Esophagus squamous epithelium (tissue), 4 donors: Measurements from ENCODE around the gene FES.

Experiments used
- POLR2A ChIP-seq, 4 donors: fragments of 450-650 bp; IDR thresholded peaks; one replicate each; pipeline ENCODE4 v1.6.1; 2017; ENCODE audit warnings: antibody characterized with exemption in 4 of 4, mild to moderate bottlenecking in 4 of 4, moderate library complexity in 3 of 4
- TF ChIP-seq, protein P1 (sequence below), 6 experiments: fragments of 450-650 bp in 4 of 6; fragments of 200-600 bp in 2 of 6; sonication (generic) in 2 of 6; IDR thresholded peaks; one replicate each; pipeline ENCODE4 v1.5.1; 2016 to 2019; ENCODE audit warnings: antibody characterized with exemption in 6 of 6, mild to moderate bottlenecking in 4 of 6, moderate library complexity in 4 of 6

DNA sequence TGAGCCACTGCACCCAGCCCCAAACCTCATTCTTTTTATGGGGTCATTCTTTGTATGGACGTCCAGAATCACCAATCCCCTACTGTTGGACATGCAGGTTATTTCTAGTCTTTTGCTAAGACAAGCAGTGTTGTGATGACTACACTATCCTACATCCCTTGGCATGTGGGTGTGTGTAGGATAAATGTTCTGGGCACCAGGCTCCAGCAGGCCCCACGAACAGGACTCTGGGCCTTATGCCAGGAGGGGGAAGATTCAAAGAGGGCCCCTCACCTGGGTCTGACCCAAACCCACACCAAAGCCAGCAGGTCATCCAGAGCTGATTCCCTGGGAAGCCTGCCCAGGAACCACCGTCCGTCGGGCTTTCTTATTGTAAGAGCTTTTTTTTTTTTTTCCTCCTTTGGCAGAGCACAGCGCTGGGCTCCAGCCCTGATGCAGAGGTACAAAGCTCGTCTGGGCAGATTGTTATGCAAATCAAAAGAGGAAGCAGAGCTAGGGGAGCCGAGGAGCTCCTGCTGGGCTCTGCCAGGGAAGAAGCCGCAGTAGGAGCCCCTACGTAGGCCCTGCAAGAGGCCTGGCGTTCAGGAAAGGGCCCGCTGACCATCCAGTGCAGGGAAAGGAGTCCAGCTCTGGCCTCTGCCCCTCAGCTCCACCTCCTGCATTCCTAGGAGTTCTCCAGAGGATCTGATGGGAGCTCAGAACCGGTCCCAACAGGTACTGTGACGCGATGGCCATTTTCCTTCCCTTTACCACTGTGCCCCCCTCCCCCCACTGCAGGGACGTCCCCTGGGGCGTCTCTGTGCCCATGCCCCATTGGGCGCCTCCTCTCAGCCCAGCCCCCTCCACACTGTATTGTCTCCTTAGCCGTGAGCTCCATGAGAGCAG lies 44.9 kb upstream of the FES start:
- TF ChIP-seq, protein P1, sequence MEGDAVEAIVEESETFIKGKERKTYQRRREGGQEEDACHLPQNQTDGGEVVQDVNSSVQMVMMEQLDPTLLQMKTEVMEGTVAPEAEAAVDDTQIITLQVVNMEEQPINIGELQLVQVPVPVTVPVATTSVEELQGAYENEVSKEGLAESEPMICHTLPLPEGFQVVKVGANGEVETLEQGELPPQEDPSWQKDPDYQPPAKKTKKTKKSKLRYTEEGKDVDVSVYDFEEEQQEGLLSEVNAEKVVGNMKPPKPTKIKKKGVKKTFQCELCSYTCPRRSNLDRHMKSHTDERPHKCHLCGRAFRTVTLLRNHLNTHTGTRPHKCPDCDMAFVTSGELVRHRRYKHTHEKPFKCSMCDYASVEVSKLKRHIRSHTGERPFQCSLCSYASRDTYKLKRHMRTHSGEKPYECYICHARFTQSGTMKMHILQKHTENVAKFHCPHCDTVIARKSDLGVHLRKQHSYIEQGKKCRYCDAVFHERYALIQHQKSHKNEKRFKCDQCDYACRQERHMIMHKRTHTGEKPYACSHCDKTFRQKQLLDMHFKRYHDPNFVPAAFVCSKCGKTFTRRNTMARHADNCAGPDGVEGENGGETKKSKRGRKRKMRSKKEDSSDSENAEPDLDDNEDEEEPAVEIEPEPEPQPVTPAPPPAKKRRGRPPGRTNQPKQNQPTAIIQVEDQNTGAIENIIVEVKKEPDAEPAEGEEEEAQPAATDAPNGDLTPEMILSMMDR (IDR thresholded peaks at IDR 0.05) = no peak
- peak in 1 of 4 donors; percentile 20 for TF ChIP-seq POLR2A (IDR thresholded peaks at IDR 0.05)
